Spleen (tissue), 7 donors: Measurements from ENCODE around the gene GSTO1.
"Not testable (repeated sequence)": the region's sequence is repeated elsewhere in the genome, so short reads cannot be mapped to it uniquely, and the experiment has no call there.

Experiments used
- CTCF ChIP-seq, 11 experiments: fragments of 200-600 bp in 7 of 11; fragments of 450-650 bp in 4 of 11; sonication (generic) in 4 of 11; IDR thresholded peaks in 8 of 11; conservative IDR thresholded peaks in 3 of 11; 1 replicate in 7 of 11; 2 replicates in 4 of 11; pipeline versions ENCODE4 v1.4.0 to v1.8.0; 2016 to 2021; ENCODE audit warnings: antibody characterized with exemption in 11 of 11, inconsistent platforms in 4 of 11, mild to moderate bottlenecking in 1 of 11
- POLR2A ChIP-seq, 3 donors: fragments of 450-650 bp; IDR thresholded peaks; one replicate each; pipeline ENCODE4 v1.5.1; 2017; ENCODE audit warnings: antibody characterized with exemption in 3 of 3, mild to moderate bottlenecking in 1 of 3
- donor health status: DM: no; HTN: no; CAD: no; lungs with moderate emphysema.
- donor health status: DM: no; HTN: no; CAD: no.
- donor health status: DM: no; HTN: no; CAD: no.

- not testable (repeated sequence) for TF ChIP-seq POLR2A (IDR thresholded peaks at IDR 0.05); CTCF (IDR thresholded peaks at IDR 0.05 in 8 of 11, conservative IDR thresholded peaks at IDR 0.05 in 3 of 11)
Observed at GRCh38 chr10:104243009-104243408, 11.7 kb upstream of the GSTO1 start.
